ENCODE measurements around the gene TUBGCP4.

The TUBGCP4 gene

DNA sequence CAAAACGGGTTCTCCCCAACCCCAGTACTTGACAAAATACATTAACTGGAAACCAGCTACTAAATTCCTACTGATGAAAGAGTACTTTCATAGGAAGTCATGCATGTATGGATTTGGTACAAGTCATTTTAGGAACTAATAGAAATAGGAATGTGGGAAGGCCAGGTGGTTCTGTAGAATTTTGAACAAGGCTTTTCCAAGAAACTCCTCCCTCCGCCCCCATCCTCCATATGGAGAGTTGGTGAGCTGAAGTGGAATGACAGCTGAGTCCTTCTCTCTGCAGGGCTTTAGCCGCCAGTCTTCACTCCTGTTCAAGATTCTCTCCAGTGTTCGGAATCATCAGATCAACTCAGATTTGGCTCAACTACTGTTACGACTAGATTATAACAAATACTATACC lies 33.2 kb downstream of the TUBGCP4 start:
- no peak for DNase-seq (ENCODE audit: extremely low read depth, low read depth)
- no peak for TF ChIP-seq CTCF (IDR thresholded peaks at IDR 0.05; ENCODE audit: low read depth, low read length)

- TF ChIP-seq CTCF (IDR thresholded peaks at IDR 0.05; ENCODE audit: low read depth, low read length), result no peak
Observed at GRCh38 chr15:43406189-43406588, 35.3 kb downstream of the TUBGCP4 start.

DNA sequence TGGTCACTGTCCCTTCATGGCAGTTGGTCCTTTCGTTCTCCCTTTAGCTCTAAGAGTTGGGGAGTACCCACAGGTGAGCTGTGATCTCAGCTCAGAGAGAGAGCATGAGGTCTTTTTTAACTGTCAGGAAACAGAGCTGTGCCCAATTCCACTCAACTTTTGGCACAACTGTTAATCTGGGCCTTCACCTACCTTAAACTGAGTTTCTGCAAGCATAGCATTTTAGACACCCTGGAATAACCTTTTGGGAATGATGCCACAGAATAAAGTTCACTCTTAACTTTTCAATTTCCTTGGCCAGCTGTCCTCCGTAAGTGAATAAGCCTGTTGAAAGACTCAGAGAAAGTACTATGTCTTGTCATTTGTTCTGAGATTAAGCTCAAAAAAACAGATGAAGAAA lies 35.9 kb downstream of the TUBGCP4 start:
- no peak for DNase-seq (ENCODE audit: extremely low read depth, low read depth)
- TF ChIP-seq CTCF (IDR thresholded peaks at IDR 0.05; ENCODE audit: low read depth, low read length), result no peak

More at GRCh38 chr15:43406189-43406588, 35.3 kb downstream of the TUBGCP4 start:
- peak; percentile 4 for DNase-seq (ENCODE audit: extremely low read depth, low read depth)

- TF ChIP-seq CTCF (IDR thresholded peaks at IDR 0.05; ENCODE audit: low read depth, low read length), result no peak
- DNase-seq (ENCODE audit: extremely low read depth, low read depth), result no peak
Observed at GRCh38 chr15:43408789-43409188, 37.9 kb downstream of the TUBGCP4 start.

- no peak for DNase-seq (ENCODE audit: extremely low read depth, low read depth)
- TF ChIP-seq CTCF (IDR thresholded peaks at IDR 0.05; ENCODE audit: low read depth, low read length), result no peak
Observed at GRCh38 chr15:43410572-43411214, 39.8 kb downstream of the TUBGCP4 start.

GRCh38 chr15:43412096-43412495 lies 41.2 kb downstream of the TUBGCP4 start:
- TF ChIP-seq CTCF (IDR thresholded peaks at IDR 0.05; ENCODE audit: low read depth, low read length), result no peak

GRCh38 chr15:43414196-43414595 lies 43.3 kb downstream of the TUBGCP4 start:
- no peak for DNase-seq (ENCODE audit: extremely low read depth, low read depth)
- TF ChIP-seq CTCF (IDR thresholded peaks at IDR 0.05; ENCODE audit: low read depth, low read length), result no peak

More at GRCh38 chr15:43412096-43412495, 41.2 kb downstream of the TUBGCP4 start:
- DNase-seq (ENCODE audit: extremely low read depth, low read depth), result no peak
